Hindlimb muscle (tissue), 1 donor: ENCODE measurements around the gene BRD1. TPM values are rescaled to one million over a fixed set of nuclear protein-coding genes. Genes with fewer than 3 reads are reported as not detected.
A peak's percentile ranks its signal among the peaks of the same experiment; 100 is the strongest.
"Not testable (repeated sequence)": the region's sequence is repeated elsewhere in the genome, so short reads cannot be mapped to it uniquely, and the experiment has no call there.

ENCODE experiments used
- DNase-seq: peaks from one replicate; pipeline ENCODE4 v3.0.0-alpha.2; 2013
- polyA plus RNA-seq: library from polyadenylated mRNA; unstranded; fragments of 120-200 nt; gene quantifications from one replicate; pipeline ENCODE4 v1.2.1, GENCODE V29; 2013; ENCODE audit not compliant: insufficient read length

BRD1 gene
- polyA plus RNA-seq, 1 donor = 31.0 TPM

GRCh38 chr22:49783036-49783746, 44.5 kb downstream of the BRD1 start:
- DNase-seq = no peak

GRCh38 chr22:49781886-49782285, 45.8 kb downstream of the BRD1 start:
- not testable (repeated sequence) for DNase-seq

- no peak for DNase-seq
Observed at GRCh38 chr22:49781289-49781782, 46.3 kb downstream of the BRD1 start.

GRCh38 chr22:49780698-49781288, 46.9 kb downstream of the BRD1 start:
- no peak for DNase-seq

GRCh38 chr22:49779853-49780697, 47.6 kb downstream of the BRD1 start:
- DNase-seq = no peak

- no peak for DNase-seq
Observed at GRCh38 chr22:49779211-49779610, 48.5 kb downstream of the BRD1 start.

- DNase-seq = no peak
Observed at GRCh38 chr22:49777569-49778249, 50.0 kb downstream of the BRD1 start.

GRCh38 chr22:49776891-49777290, 50.8 kb downstream of the BRD1 start:
- no peak for DNase-seq

GRCh38 chr22:49775867-49776511, 51.7 kb downstream of the BRD1 start:
- DNase-seq = no peak

- no peak for DNase-seq
Observed at GRCh38 chr22:49775191-49775866, 52.3 kb downstream of the BRD1 start.

- no peak for DNase-seq
Observed at GRCh38 chr22:49774499-49775151, 53.0 kb downstream of the BRD1 start.

- DNase-seq = no peak
Observed at GRCh38 chr22:49774046-49774445, 53.6 kb downstream of the BRD1 start.

- no peak for DNase-seq
Observed at GRCh38 chr22:49773531-49773930, 54.1 kb downstream of the BRD1 start.

GRCh38 chr22:49772692-49773091, 55.0 kb downstream of the BRD1 start:
- DNase-seq = no peak

- no peak for DNase-seq
Observed at GRCh38 chr22:49771266-49772065, 56.2 kb downstream of the BRD1 start.

GRCh38 chr22:49770547-49771265, 57.0 kb downstream of the BRD1 start:
- no peak for DNase-seq

GRCh38 chr22:49769691-49770546, 57.8 kb downstream of the BRD1 start:
- DNase-seq = no peak

GRCh38 chr22:49768951-49769690, 58.6 kb downstream of the BRD1 start:
- DNase-seq = peak; percentile 48
